Umbilical cord (tissue), 2 donors: ENCODE data around the gene C5. TPM values are rescaled to one million over a fixed set of nuclear protein-coding genes. Genes with fewer than 3 reads are reported as not detected.
"Not testable (repeated sequence)": the region's sequence is repeated elsewhere in the genome, so short reads cannot be mapped to it uniquely, and the experiment has no call there.

Experiments
- DNase-seq: peaks from one replicate; pipeline ENCODE4 v3.0.0-alpha.2; 2015; ENCODE audit warnings: low spot score
- total RNA-seq: library from RNA; depleted of rRNA; stranded (reverse); fragments of >200 nt; gene quantifications from one replicate; pipeline ENCODE4 v1.2.3, GENCODE V29; 2014; ENCODE audit warnings: low replicate concordance; ENCODE audit not compliant: insufficient read depth

C5 gene
- total RNA-seq: 8.2 TPM

DNA sequence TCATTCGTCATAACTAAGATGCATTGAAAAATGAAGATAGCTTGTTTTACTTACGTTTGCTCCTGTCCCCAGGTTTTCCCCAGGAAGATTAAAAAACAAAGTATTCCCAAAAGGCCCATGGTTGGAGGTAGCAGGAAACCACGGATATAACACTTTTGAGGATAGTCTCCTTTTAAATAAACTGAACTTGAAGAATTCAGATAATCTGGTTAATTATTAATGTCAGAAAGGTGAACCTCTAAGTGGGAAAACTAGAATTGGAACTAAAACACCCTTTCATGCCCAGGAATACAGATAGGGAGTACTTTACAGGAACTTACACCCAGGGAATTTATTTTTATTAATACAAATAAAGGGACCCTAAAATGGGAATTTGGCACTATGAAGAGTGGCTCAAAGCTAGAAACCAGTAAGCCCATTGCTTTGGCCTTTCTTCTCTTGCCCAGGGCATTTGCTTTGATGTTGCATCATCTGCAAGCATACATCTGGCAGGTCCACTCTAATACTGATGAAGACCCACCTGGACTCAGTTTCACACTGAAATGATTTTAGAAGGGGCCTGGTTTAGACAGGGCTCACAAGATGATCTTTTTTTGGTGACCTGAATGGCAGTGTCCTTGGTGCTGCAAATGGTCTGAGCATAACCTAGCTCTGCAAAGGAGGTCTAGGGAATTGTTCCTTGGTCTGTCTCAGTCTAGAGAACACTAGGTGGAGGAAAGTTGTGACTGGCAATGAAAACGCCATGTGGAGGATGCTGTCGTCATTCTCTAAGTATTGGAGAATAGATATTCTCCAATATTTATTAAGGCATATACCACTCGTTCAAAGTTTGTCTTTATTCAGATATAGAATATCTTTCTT is at the start of gene C5:
TSS of gene C5 (minus strand) at position 148 of the 861 bp plus-strand sequence. CDS start at position 119, 29 bp downstream.
- no peak for DNase-seq

DNA sequence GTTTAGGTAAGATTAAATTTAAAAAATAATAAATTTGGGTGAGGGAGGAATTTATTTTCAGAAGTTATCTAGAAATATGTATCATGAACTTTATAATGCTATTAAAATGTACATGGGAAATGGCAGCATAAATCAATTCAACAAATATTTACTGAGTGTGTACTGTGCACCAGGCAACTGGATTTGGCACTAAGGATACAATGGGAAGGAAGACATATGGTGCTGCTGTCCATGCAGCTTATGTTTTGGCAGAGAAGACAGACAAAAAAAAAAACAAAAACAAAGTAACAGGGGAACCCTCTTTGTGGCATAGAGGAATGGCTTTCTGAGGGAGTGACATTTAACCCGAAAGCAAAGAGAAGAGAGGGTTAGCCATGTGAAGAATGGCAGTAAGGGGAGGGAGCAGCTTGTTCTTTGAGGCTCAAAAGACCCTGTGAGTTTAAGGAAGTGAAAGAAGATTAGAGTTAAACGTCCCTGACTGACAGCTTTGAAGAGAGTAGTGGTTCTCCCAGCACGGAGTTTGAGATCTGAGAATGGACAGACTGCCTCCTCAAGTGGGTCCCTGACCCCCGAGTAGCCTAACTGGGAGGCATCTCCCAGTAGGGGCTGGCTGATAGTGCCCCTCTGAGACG is 48.6 kb upstream of the C5 start:
- no peak for DNase-seq

- no peak for DNase-seq
Measured at GRCh38 chr9:121095057-121095456, 45.0 kb upstream of the C5 start.

DNA sequence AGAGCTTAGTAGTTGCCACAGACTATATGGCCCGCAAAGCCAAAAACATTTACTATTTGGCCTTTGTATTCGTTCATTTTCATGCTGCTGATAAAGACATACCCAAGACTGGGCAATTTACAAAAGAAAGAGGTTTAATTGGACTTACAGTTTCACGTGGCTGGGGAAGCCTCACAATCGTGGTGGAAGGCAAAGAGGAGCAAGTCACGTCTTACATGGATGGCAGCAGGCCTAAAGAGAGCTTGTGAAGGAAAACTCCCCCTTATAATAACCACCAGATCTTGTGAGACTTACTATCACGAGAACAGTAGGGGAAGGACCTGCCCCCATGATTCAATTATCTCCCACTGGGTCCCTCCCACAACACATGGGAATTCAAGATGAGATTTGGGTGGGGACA is 40.7 kb upstream of the C5 start:
- not testable (repeated sequence) for DNase-seq

GRCh38 chr9:121088576-121088975 is 38.5 kb upstream of the C5 start:
- no peak for DNase-seq

DNA sequence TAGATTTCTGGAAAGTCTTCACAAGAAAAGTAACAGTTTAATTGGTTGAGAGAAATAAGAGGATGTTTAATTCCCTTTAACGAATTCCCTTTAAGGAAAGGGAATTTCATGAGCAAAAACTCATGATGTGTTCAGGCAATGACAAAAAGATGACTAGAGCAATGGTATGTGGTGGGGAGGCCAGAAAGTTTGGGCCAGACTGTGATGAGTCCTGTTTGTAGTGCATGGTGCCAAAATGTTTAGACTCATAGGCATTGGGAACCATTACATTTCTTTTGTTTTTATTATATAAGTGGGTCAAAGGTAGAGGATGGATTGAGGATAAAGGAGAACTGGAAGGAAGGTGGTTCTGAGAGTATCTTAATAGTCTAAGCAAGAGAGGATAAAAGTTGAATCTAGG is 35.6 kb upstream of the C5 start:
- no peak for DNase-seq

DNA sequence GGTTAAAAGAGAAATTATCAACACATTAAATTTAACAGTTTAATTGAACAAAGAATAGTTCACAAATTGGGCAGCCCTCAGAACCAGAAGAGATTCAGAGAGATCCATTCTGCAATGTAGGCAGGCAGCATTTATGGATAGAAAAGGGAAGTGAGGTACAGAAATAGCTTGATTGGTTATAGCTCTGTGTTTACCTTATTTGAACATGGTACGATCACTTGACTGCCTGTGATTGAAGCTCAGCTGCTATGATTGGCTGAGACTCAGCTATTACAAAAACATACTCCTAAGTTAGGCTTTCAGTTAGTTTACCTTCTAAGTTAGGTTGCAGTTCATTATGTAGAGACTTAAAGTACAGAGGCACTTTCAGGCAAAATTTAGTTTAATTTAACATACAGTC is 32.0 kb upstream of the C5 start:
- no peak for DNase-seq

- DNase-seq: no peak
Measured at GRCh38 chr9:121075251-121076036, 25.4 kb upstream of the C5 start.

- DNase-seq: peak; percentile 95
Measured at GRCh38 chr9:121074370-121075250, 24.5 kb upstream of the C5 start, which contains the start of gene CNTRL. Gene CNTRL (plus strand): TSS chr9:121074955. CDS start chr9:121088327, 13,372 bp downstream.

GRCh38 chr9:121073038-121073437 is 23.0 kb upstream of the C5 start:
- DNase-seq: peak; percentile 71

DNA sequence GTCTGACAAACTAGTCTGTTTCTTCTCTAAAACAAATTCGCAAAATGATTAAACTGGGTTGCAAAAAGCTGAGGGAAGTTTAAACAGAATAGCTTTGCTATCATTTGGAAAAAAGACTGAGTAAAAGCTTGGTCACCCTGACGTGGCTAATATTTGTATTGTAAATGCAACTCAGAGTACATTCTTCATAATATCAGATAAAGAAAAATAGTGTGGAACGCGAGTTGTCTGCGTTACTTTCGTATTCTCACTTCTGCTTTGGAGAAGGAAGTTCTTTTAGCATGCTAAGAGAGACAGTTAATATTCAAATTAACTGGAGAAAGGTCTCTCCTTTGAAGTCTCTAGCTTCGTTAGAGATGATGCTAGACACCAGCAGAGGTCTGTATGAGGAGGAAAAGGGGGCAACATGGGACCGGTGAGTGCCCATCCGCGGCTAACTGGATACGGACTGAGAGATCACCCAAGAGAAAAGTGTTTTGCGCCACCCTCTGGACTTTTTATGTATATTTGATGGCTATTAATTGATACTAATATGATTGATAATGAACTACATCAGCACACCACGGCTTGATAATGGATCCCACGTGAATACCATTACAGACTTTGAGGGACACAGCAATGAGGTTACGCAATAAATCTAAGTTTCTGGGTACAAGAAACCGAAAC is 21.8 kb upstream of the C5 start:
- peak; percentile 46 for DNase-seq

DNA sequence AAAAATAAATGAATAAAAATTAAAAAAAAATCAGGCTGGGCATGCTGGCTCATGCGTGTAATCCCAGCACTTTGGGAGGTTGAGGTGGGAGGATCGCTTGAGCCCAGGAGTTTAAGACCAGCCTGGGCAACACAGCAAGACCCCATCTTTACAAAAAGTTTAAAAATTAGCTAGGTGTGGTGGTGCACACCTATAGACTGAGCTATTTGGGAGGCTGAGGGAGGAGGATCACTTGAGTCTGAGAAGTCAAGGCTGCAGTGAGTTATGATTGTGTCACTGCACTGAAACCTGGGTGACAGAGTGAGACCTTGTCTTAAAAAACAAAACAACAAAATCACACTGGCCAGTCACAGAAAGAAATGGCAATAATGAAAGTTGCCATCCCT is 21.3 kb upstream of the C5 start:
- DNase-seq: no peak

DNA sequence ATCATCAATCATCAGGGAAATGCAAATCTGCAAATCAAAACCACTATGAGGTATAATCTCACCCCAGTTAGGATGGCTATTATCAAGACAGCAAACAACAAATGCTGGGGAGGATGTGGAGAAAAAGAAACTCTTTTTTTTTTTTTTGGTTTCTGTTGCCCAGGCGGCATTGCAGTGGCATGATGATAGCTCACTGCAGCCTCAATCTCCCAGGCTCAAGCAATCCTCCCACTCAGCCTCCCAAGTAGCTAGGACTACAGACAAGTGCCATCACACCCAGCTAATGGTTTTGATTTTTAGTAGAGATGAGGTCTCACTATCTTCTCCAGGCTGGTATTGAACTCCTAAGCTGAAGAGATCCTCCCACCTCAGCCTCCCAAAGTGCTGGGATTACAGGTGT is 19.3 kb upstream of the C5 start:
- no peak for DNase-seq

DNA sequence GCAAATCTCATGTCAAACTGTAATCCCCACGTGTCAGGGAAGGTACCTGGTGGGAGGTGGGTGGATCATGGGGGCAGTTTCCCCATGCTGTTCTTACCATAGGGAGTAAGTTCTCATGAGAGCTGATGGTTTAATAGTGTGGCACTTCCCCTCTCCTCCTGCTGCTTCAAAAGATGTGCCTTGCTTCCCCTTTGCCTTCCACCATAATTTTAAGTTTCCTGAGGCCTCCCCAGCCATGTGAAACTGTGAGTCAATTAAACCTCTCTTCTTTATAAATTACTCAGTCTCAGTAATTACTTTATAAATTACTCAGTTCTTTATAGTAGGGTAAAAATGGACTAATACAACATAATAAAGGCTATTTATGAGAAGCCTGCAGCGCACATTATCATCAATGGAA is 17.6 kb upstream of the C5 start:
- DNase-seq: no peak

- DNase-seq: no peak
Measured at GRCh38 chr9:121066850-121067249, 16.8 kb upstream of the C5 start.

DNA sequence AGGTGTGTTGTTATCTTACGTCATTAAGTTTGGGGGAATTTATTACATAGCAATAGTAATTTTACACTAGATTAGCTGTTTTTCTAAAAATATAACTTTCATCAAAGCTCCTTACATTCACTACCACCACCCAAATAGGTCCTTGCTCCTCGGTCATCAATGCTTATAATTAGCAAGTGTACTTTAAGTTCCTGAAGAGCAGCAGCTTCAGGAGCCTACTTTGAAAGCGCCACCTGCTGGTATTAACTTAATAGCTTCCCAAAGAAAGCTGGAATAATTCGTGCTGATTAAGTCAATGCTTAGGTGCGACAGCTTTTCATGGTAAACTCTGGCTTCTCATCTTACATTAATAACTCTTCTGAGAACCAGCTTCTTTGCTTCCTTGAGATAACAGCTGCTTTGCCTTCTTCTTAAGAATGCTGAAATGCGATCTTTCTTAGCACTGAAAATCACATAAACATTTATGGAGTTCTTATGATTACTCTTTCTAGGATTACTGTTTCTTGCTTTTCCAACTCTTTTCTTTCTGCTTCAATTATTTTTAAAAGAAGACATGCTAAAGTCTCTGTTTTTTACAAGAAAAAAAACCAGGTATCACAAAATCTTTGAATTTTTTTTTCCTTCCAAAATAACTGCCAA is 10.0 kb upstream of the C5 start:
- DNase-seq: peak; percentile 74

DNA sequence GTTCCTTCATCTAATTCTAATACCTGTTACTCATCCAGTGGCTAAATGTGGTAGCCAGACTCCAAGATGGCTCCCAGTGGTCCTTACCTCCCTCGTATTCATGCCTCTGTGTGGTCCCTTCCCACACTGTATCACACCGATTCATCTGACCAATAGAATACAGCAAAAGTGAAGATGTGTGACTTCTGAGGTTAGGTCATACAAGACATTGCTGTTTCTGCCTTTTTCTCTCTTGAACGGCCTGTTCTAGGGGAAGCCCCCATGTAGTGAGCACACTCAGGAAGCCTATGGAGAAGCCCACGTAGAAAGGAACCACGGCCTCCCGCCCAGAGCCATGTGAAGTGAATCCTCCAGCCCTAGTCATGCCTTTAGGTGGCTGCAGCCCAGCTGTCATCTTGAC is 9.4 kb upstream of the C5 start:
- no peak for DNase-seq

DNA sequence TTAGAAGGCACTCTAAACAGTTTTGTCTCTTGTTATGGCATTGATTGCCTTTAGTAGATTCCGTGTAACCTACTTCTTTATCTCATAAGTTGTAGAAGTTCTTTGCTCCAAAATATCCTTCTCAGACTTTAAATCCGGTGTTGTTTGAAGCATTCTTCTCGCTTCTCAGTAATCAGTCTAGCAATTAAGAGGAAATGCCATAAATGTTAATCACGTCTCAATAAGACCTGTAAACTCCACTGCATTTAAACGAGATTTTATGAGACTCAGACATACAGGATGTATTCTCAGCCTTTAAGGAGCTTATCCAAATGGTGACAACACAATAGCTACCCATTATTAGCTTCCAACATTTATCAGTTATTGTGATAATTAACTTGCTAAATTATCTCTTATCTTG is 7.7 kb upstream of the C5 start:
- no peak for DNase-seq

GRCh38 chr9:121055642-121056143 is 5.6 kb upstream of the C5 start:
- no peak for DNase-seq

DNA sequence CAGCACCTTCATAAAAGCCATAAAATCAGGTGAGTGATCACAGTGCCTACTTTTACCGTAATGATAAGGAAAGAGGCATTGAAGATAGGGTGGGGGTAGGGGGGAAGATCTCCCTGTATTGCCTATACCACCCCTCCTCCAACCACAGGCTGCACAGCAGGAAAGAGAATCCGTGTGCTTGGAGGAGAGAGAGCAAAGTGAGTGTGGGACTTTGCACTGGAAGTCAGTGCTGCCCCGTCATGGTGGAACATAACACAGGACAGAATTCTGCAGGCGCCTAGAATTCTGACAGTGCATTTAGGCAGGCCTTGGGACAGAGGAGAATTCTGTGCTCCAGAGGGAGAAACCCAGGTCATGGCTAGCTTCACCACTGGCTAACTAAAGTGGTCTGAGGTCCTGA is 3.5 kb upstream of the C5 start:
- no peak for DNase-seq
